Measurements from ENCODE around the gene CSNK2A2. TPM values are rescaled to one million over a fixed set of nuclear protein-coding genes. Genes with fewer than 3 reads are reported as not detected.
A peak's percentile ranks its signal among the peaks of the same experiment; 100 is the strongest.

CSNK2A2 gene
- 10 to 100 TPM; 39.9 to 41.8 TPM for total RNA-seq
- long read RNA-seq, donor 1, full-length matches to known transcripts, result 4 of 6 reads
- long read RNA-seq, donor 1, partial matches to known transcripts, result 0 of 6 reads
- long read RNA-seq, donor 1, other reads (novel, unspliced or antisense), result 2 of 6 reads
- long read RNA-seq, donor 2, partial matches to known transcripts, result 1 of 6 reads
- long read RNA-seq, donor 2, other reads (novel, unspliced or antisense), result 5 of 6 reads

GRCh38 chr16:58198022-58198683, at the start of gene CSNK2A2:
Gene CSNK2A2, minus strand, starts transcription at chr16:58198106. Its CDS starts 370 bp downstream, at chr16:58197736.
- DNase-seq (ENCODE audit: low spot score), result peak; percentile 89
- intact Hi-C loops (cut with DNase I), result no loop called here

GRCh38 chr16:58243528-58244004, 45.7 kb upstream of the CSNK2A2 start:
- intact Hi-C loops (cut with DNase I), result no loop called here
- no peak for DNase-seq (ENCODE audit: low spot score)

GRCh38 chr16:58236831-58237230, 38.9 kb upstream of the CSNK2A2 start:
- DNase-seq (ENCODE audit: low spot score), result no peak
- intact Hi-C loops (cut with DNase I), result no loop called here

- peak; percentile 85 for DNase-seq (ENCODE audit: low spot score)
- intact Hi-C loops (cut with DNase I), result no loop called here
These were observed 38.4 kb upstream of the CSNK2A2 start for GRCh38 chr16:58236231-58236690.

GRCh38 chr16:58235663-58236062, 37.8 kb upstream of the CSNK2A2 start:
- DNase-seq (ENCODE audit: low spot score), result no peak
- intact Hi-C loops (cut with DNase I), result no loop called here

- intact Hi-C loops (cut with DNase I), result no loop called here
- DNase-seq (ENCODE audit: low spot score), result no peak
These were observed 37.1 kb upstream of the CSNK2A2 start for GRCh38 chr16:58234831-58235595.

GRCh38 chr16:58230259-58230658, 32.4 kb upstream of the CSNK2A2 start:
- intact Hi-C loops (cut with DNase I), result no loop called here
- DNase-seq (ENCODE audit: low spot score), result no peak

- DNase-seq (ENCODE audit: low spot score), result no peak
- intact Hi-C loops (cut with DNase I), result no loop called here
These were observed 28.9 kb upstream of the CSNK2A2 start for GRCh38 chr16:58226790-58227189.

GRCh38 chr16:58225965-58226602, 28.2 kb upstream of the CSNK2A2 start:
- DNase-seq (ENCODE audit: low spot score), result no peak
- intact Hi-C loops (cut with DNase I), result no loop called here

- DNase-seq (ENCODE audit: low spot score), result no peak
- intact Hi-C loops (cut with DNase I), result no loop called here
These were observed 24.8 kb upstream of the CSNK2A2 start for GRCh38 chr16:58222532-58223316.

GRCh38 chr16:58219432-58219831, 21.5 kb upstream of the CSNK2A2 start:
- DNase-seq (ENCODE audit: low spot score), result no peak
- intact Hi-C loops (cut with DNase I), result loop anchor here in 1 of 2 donors (10.0 kb wide), 1 partner anchor 55 kb away; no protein-coding TSS in a partner anchor

GRCh38 chr16:58218786-58219185, 20.9 kb upstream of the CSNK2A2 start:
- no peak for DNase-seq (ENCODE audit: low spot score)
- intact Hi-C loops (cut with DNase I), result loop anchor here in 1 of 2 donors (10.0 kb wide), 1 partner anchor 56 kb away; no protein-coding TSS in a partner anchor

GRCh38 chr16:58217311-58217925, 19.5 kb upstream of the CSNK2A2 start:
- no peak for DNase-seq (ENCODE audit: low spot score)
- intact Hi-C loops (cut with DNase I), result loop anchor here in 1 of 2 donors (10.0 kb wide), 1 partner anchor 57 kb away; no protein-coding TSS in a partner anchor

- intact Hi-C loops (cut with DNase I), result loop anchor here in 1 of 2 donors (10.0 kb wide), 1 partner anchor 62 kb away; no protein-coding TSS in a partner anchor
- DNase-seq (ENCODE audit: low spot score), result no peak
These were observed 15.1 kb upstream of the CSNK2A2 start for GRCh38 chr16:58212824-58213655.

GRCh38 chr16:58211846-58212245, 13.9 kb upstream of the CSNK2A2 start:
- no peak for DNase-seq (ENCODE audit: low spot score)
- intact Hi-C loops (cut with DNase I), result loop anchor here in 1 of 2 donors (10.0 kb wide), 1 partner anchor 63 kb away; no protein-coding TSS in a partner anchor

GRCh38 chr16:58211245-58211644, 13.3 kb upstream of the CSNK2A2 start:
- no peak for DNase-seq (ENCODE audit: low spot score)
- intact Hi-C loops (cut with DNase I), result loop anchor here in 1 of 2 donors (10.0 kb wide), 1 partner anchor 64 kb away; no protein-coding TSS in a partner anchor

All from posterior vena cava (tissue), 2 donors.